ENCODE measurements around the gene UPK1B. TPM values are rescaled to one million over a fixed set of nuclear protein-coding genes. Genes with fewer than 3 reads are reported as not detected.

Gene UPK1B
- polyA plus RNA-seq, 4 donors = 0.40 TPM; not detected in 3

DNA sequence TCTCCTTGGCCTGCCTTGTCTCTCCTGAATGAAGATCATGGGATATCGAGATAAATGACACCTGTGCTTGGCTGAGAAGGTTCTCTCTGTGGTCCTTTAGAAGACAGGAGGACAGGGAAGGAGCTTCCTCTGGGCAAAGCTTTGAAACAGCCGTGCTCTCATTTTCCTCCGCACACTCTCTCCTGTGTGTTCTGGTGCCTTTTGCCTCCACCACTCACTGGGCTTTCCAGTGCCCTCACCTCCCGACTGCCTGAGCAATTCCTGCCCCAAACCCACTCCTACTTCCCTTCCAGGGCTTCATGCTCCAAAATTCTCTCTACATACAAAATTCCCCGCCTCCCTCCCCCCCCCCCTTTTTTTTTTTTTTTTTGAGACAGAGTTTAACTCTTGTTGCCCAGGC is 32.3 kb downstream of the UPK1B start:
- no peak overlapping the region for H3K4me3 ChIP-seq (ENCODE audit: low read depth in 1 of 3, low read length in 3 of 3)
- DNase-seq (no peak), FAIRE-seq (no peak)
- H3K27me3 ChIP-seq (ENCODE audit: control insufficient read depth in 3 of 3, insufficient read depth in 3 of 3, low read length in 3 of 3) = no peaks in the 10 kb centered on the region
- H3K36me3 ChIP-seq (ENCODE audit: control insufficient read depth in 3 of 3, insufficient read depth in 2 of 3, low read depth in 1 of 3, low read length in 3 of 3) = peaks cover 2 to 8% (median 5%) of the 10 kb centered on the region in 3 donors
- WGBS, 3 donors = 72 to 83% (median 79%) methylated on average over 5 of the region's 5 CpGs
- no peaks in the 10 kb centered on the region for H3K9me3 ChIP-seq (ENCODE audit: control insufficient read depth in 2 of 2, insufficient read depth in 1 of 2, low read depth in 1 of 2, low read length in 1 of 2)
- peaks cover 0 to 23% (median 2%) of the 10 kb centered on the region in 3 donors for H3K4me1 ChIP-seq (ENCODE audit: control insufficient read depth in 3 of 3, insufficient read depth in 2 of 3, low read depth in 1 of 3, low read length in 2 of 3)
- H3K27ac ChIP-seq (ENCODE audit: low read depth in 1 of 3, low read length in 2 of 3) = no peak overlapping the region

GRCh38 chr3:119206611-119207511 is 33.5 kb downstream of the UPK1B start:
- no peak for FAIRE-seq
- WGBS, 3 donors = 63 to 79% (median 79%) methylated on average over 4 of the region's 4 CpGs
- peak in 1 of 2 donors; percentile 18 for DNase-seq

GRCh38 chr3:119207512-119207875 is 34.1 kb downstream of the UPK1B start:
- Histone ChIP-seq H3K27me3 (ENCODE audit: control insufficient read depth in 3 of 3, insufficient read depth in 3 of 3, low read length in 3 of 3) (no peaks in the 10 kb centered on the region), H3K4me3 (ENCODE audit: low read depth in 1 of 3, low read length in 3 of 3) (no peak overlapping the region), H3K36me3 (ENCODE audit: control insufficient read depth in 3 of 3, insufficient read depth in 2 of 3, low read depth in 1 of 3, low read length in 3 of 3) (peaks cover 5 to 13% (median 10%) of the 10 kb centered on the region in 3 donors), H3K27ac (ENCODE audit: low read depth in 1 of 3, low read length in 2 of 3) (no peak overlapping the region), H3K9me3 (ENCODE audit: control insufficient read depth in 2 of 2, insufficient read depth in 1 of 2, low read depth in 1 of 2, low read length in 1 of 2) (no peaks in the 10 kb centered on the region), H3K4me1 (ENCODE audit: control insufficient read depth in 3 of 3, insufficient read depth in 2 of 3, low read depth in 1 of 3, low read length in 2 of 3) (peaks cover 2 to 34% (median 4%) of the 10 kb centered on the region in 3 donors)
- FAIRE-seq (no peak), DNase-seq (no peak)
- WGBS, 3 donors = 88 to 98% (median 96%) methylated on average over 3 of the region's 3 CpGs

More at GRCh38 chr3:119206611-119207511, 33.5 kb downstream of the UPK1B start:
- H3K4me1 ChIP-seq (ENCODE audit: control insufficient read depth in 3 of 3, insufficient read depth in 2 of 3, low read depth in 1 of 3, low read length in 2 of 3) = peaks cover 2 to 28% (median 4%) of the 10 kb centered on the region in 3 donors
- peaks cover 4 to 13% (median 6%) of the 10 kb centered on the region in 3 donors for H3K36me3 ChIP-seq (ENCODE audit: control insufficient read depth in 3 of 3, insufficient read depth in 2 of 3, low read depth in 1 of 3, low read length in 3 of 3)
- no peaks in the 10 kb centered on the region for H3K27me3 ChIP-seq (ENCODE audit: control insufficient read depth in 3 of 3, insufficient read depth in 3 of 3, low read length in 3 of 3)
- H3K9me3 ChIP-seq (ENCODE audit: control insufficient read depth in 2 of 2, insufficient read depth in 1 of 2, low read depth in 1 of 2, low read length in 1 of 2) = no peaks in the 10 kb centered on the region
- H3K27ac ChIP-seq (ENCODE audit: low read depth in 1 of 3, low read length in 2 of 3) = peak overlapping the region in 1 of 3 donors; percentile 16
- H3K4me3 ChIP-seq (ENCODE audit: low read depth in 1 of 3, low read length in 3 of 3) = no peak overlapping the region

DNA sequence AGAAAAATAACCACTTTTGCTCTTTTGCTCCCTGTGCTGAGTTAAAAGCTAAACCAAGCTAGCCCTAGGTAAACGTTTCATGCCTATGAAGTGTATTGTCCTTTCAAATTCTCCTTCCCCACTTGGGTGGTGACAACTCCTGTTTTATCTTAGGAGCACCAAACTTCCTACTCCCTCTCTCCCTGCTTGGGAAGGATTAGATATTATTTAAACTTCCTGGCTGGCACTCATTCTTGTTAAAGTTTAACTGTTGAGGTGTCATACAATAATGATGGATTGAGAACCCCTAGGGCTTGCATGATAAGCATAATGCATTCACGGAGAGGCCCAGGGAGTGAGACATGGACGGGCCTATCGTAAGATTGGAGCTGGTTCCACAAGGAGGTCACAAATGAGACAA is 37.8 kb downstream of the UPK1B start:
- FAIRE-seq (no peak), DNase-seq (peak; percentile 60 to 80)
- Histone ChIP-seq H3K9me3 (ENCODE audit: control insufficient read depth in 2 of 2, insufficient read depth in 1 of 2, low read depth in 1 of 2, low read length in 1 of 2) (no peaks in the 10 kb centered on the region), H3K36me3 (ENCODE audit: control insufficient read depth in 3 of 3, insufficient read depth in 2 of 3, low read depth in 1 of 3, low read length in 3 of 3) (peaks cover 14 to 31% (median 18%) of the 10 kb centered on the region in 3 donors), H3K27ac (ENCODE audit: low read depth in 1 of 3, low read length in 2 of 3) (peak overlapping the region in 1 of 3 donors; percentile 62), H3K27me3 (ENCODE audit: control insufficient read depth in 3 of 3, insufficient read depth in 3 of 3, low read length in 3 of 3) (no peaks in the 10 kb centered on the region), H3K4me1 (ENCODE audit: control insufficient read depth in 3 of 3, insufficient read depth in 2 of 3, low read depth in 1 of 3, low read length in 2 of 3) (peaks cover 2 to 34% (median 4%) of the 10 kb centered on the region in 3 donors), H3K4me3 (ENCODE audit: low read depth in 1 of 3, low read length in 3 of 3) (no peak overlapping the region)
- 7 to 37% (median 22%) methylated on average over 4 of the region's 4 CpGs for WGBS, 3 donors

DNA sequence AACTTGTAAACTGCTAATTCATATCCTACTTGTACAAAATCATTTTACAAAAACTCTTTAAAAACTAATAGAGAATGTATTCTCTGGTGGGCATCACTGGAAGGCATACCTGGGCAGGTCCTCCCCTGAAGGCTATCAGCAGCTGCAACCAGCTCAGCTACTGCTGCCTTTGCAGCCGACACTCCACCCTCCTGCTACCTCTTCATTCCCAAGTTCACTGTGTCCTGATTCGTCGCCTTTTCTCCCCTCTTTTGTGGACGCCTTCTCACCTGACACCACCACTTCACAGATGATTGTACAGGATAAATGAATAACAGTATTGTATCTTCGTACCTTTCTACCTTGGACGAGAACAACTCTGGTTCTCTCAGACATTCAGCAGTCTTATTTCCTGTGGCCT is 38.4 kb downstream of the UPK1B start:
- H3K27ac ChIP-seq (ENCODE audit: low read depth in 1 of 3, low read length in 2 of 3) = peak overlapping the region in 1 of 3 donors; percentile 46
- DNase-seq = peak in 1 of 2 donors; percentile 37
- no peak for FAIRE-seq

DNA sequence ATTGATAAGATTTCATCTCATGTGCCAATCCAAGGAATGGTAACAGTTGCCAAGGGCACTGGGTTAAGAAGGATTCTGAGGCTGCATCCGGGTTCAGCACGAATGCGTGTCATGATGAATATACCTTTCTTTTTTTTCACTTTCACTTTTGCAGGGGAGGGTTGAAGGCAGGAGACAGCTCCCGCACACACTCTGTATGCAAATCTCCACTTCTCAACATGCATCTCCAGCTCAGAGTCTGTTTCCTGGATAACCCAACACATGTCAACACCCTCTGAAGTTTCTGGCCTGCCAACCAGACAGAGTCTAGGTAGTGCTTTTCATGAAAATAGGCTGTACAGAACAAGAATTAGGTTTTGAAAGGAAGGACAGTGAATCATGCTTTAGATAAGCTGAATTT is 45.7 kb downstream of the UPK1B start:
- H3K36me3 ChIP-seq (ENCODE audit: control insufficient read depth in 3 of 3, insufficient read depth in 2 of 3, low read depth in 1 of 3, low read length in 3 of 3) = peaks cover 9 to 58% (median 28%) of the 10 kb centered on the region in 3 donors
- no peaks in the 10 kb centered on the region for H3K9me3 ChIP-seq (ENCODE audit: control insufficient read depth in 2 of 2, insufficient read depth in 1 of 2, low read depth in 1 of 2, low read length in 1 of 2)
- WGBS, 3 donors = 26 to 49% (median 36%) methylated on average over 4 of the region's 4 CpGs
- no peaks in the 10 kb centered on the region for H3K27me3 ChIP-seq (ENCODE audit: control insufficient read depth in 3 of 3, insufficient read depth in 3 of 3, low read length in 3 of 3)
- peaks cover 0 to 35% (median 2%) of the 10 kb centered on the region in 3 donors for H3K4me1 ChIP-seq (ENCODE audit: control insufficient read depth in 3 of 3, insufficient read depth in 2 of 3, low read depth in 1 of 3, low read length in 2 of 3)
- H3K27ac ChIP-seq (ENCODE audit: low read depth in 1 of 3, low read length in 2 of 3) = peak overlapping the region; percentile 24 to 87 (median 64)
- FAIRE-seq (no peak), DNase-seq (peak; percentile 52 to 71)
- no peak overlapping the region for H3K4me3 ChIP-seq (ENCODE audit: low read depth in 1 of 3, low read length in 3 of 3)

More for the DNA sequence above, 38.4 kb downstream of the UPK1B start:
- peaks cover 0 to 28% (median 4%) of the 10 kb centered on the region in 3 donors for H3K4me1 ChIP-seq (ENCODE audit: control insufficient read depth in 3 of 3, insufficient read depth in 2 of 3, low read depth in 1 of 3, low read length in 2 of 3)
- no peak overlapping the region for H3K4me3 ChIP-seq (ENCODE audit: low read depth in 1 of 3, low read length in 3 of 3)
- H3K27me3 ChIP-seq (ENCODE audit: control insufficient read depth in 3 of 3, insufficient read depth in 3 of 3, low read length in 3 of 3) = no peaks in the 10 kb centered on the region
- WGBS, 3 donors = 65 to 72% (median 71%) methylated on average over 6 of the region's 6 CpGs
- H3K9me3 ChIP-seq (ENCODE audit: control insufficient read depth in 2 of 2, insufficient read depth in 1 of 2, low read depth in 1 of 2, low read length in 1 of 2) = no peaks in the 10 kb centered on the region
- H3K36me3 ChIP-seq (ENCODE audit: control insufficient read depth in 3 of 3, insufficient read depth in 2 of 3, low read depth in 1 of 3, low read length in 3 of 3) = peaks cover 16 to 31% (median 18%) of the 10 kb centered on the region in 3 donors

DNA sequence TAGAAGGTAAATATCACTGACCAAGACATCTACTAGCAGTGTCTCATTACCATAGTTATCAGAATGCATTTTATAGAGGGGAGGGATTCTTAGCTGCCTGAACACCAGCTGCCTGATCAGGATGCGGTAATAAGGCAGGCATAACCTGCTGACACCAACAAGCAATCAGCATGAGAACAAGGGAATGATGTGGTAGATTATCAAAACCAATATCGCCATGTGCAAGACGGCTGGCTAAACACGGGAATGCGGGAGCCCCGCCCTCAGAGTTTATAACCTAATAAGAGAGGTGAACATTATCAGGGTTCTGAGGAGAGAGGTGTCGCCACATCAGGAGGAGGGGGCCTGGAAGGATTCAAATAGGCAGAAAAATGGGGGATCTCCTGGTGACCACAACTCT is 46.8 kb downstream of the UPK1B start:
- Histone ChIP-seq H3K4me1 (ENCODE audit: control insufficient read depth in 3 of 3, insufficient read depth in 2 of 3, low read depth in 1 of 3, low read length in 2 of 3) (peaks cover 0 to 35% (median 2%) of the 10 kb centered on the region in 3 donors), H3K27ac (ENCODE audit: low read depth in 1 of 3, low read length in 2 of 3) (peak overlapping the region in 1 of 3 donors; percentile 44), H3K9me3 (ENCODE audit: control insufficient read depth in 2 of 2, insufficient read depth in 1 of 2, low read depth in 1 of 2, low read length in 1 of 2) (no peaks in the 10 kb centered on the region), H3K27me3 (ENCODE audit: control insufficient read depth in 3 of 3, insufficient read depth in 3 of 3, low read length in 3 of 3) (no peaks in the 10 kb centered on the region), H3K36me3 (ENCODE audit: control insufficient read depth in 3 of 3, insufficient read depth in 2 of 3, low read depth in 1 of 3, low read length in 3 of 3) (peaks cover 9 to 52% (median 28%) of the 10 kb centered on the region in 3 donors), H3K4me3 (ENCODE audit: low read depth in 1 of 3, low read length in 3 of 3) (no peak overlapping the region)
- 24 to 72% (median 43%) methylated on average over 7 of the region's 7 CpGs for WGBS, 3 donors
- peak; percentile 45 to 73 for DNase-seq
- FAIRE-seq = no peak

DNA sequence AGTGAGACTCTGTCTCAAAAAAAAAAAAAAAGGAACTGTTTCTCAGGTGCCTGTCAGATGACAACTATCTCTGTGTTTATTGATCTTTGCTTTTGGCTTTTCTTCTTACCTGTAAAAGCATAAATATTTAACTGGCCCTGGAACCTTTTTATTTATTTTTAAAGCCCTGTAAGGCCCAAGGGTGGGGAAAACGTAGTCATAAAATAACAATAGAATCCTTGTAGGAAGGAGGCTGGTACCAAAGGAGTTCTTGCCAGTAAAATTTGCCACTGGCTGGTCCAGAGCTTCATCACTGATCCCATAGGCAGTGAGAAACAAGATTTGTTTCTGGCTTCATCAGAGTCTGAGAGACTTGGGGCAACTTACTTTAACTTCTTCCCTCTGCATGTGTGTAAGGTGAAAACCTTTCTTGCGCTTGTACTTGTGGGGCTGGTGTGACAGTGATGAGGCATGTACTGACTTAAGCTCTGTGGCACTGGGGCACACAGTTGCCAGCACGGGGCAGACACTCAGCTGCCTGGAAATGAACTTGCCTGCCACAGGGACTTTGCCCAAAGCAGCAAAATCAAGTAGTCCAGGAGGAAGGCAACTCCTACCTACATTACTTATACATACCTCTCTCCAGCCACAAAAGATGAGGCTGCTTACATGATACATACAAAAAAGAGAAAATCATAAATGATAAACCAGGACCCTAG is 47.7 kb downstream of the UPK1B start:
- peaks cover 1 to 36% (median 2%) of the 10 kb centered on the region in 3 donors for H3K4me1 ChIP-seq (ENCODE audit: control insufficient read depth in 3 of 3, insufficient read depth in 2 of 3, low read depth in 1 of 3, low read length in 2 of 3)
- no peak overlapping the region for H3K4me3 ChIP-seq (ENCODE audit: low read depth in 1 of 3, low read length in 3 of 3)
- 51 to 74% (median 57%) methylated on average over 3 of the region's 3 CpGs for WGBS, 3 donors
- peak in 1 of 2 donors; percentile 27 for DNase-seq
- H3K27me3 ChIP-seq (ENCODE audit: control insufficient read depth in 3 of 3, insufficient read depth in 3 of 3, low read length in 3 of 3) = no peaks in the 10 kb centered on the region
- FAIRE-seq = no peak
- H3K27ac ChIP-seq (ENCODE audit: low read depth in 1 of 3, low read length in 2 of 3) = no peak overlapping the region
- H3K36me3 ChIP-seq (ENCODE audit: control insufficient read depth in 3 of 3, insufficient read depth in 2 of 3, low read depth in 1 of 3, low read length in 3 of 3) = peaks cover 6 to 53% (median 29%) of the 10 kb centered on the region in 3 donors
- H3K9me3 ChIP-seq (ENCODE audit: control insufficient read depth in 2 of 2, insufficient read depth in 1 of 2, low read depth in 1 of 2, low read length in 1 of 2) = no peaks in the 10 kb centered on the region
